ENCODE data around the gene COX6B2.

COX6B2 gene

GRCh38 chr19:55311797-55312196, 42.7 kb downstream of the COX6B2 start:
- no peak for DNase-seq

DNA sequence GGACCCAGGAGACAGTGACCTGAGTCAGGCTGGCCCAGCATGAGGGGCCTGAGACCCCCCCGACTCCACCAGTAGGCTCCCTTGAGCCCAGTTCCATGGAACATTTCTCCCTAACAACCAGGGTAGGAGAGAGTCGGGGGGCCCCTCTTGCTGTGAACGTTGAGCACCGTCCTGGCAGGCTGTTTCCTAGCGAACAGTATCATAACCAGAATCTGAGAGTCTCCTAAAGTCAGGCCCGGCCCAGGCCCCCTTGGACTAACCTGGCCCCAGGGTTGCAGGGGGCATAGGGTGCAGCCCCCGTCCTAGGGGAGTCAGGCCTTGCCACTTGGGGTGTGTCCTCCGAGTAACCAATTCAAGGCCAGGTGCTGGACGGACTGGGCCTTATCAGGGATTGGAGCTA, 43.1 kb downstream of the COX6B2 start:
- DNase-seq, result no peak

- DNase-seq, result no peak
Measured at GRCh38 chr19:55310498-55310897, 44.0 kb downstream of the COX6B2 start.

- DNase-seq, result no peak
Measured at GRCh38 chr19:55309448-55309847, 45.1 kb downstream of the COX6B2 start.

GRCh38 chr19:55308281-55308680, 46.2 kb downstream of the COX6B2 start:
- DNase-seq, result no peak

DNA sequence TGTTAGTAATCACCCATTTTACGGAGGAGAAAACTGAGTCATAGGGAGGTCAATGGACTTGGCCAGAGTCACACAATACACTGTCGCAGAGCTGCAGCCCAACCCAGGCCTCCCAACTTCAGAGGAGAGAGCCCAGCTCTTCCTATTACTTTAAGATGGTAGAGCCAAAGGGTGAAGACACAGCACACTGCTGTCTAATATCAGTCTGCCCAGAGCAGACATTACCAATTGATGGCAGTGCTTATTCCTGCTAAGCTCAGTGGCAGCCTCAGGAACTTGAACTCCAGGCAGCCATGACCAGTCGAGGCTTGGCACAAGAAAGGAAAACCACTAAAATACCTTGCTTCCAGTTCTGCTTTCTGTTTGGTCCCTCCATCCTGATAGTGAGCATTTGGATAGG, 47.8 kb downstream of the COX6B2 start:
- DNase-seq, result no peak

- no peak for DNase-seq
Measured at GRCh38 chr19:55305983-55306562, 48.4 kb downstream of the COX6B2 start.

GRCh38 chr19:55305491-55305890, 49.0 kb downstream of the COX6B2 start:
- DNase-seq, result peak; percentile 38

DNA sequence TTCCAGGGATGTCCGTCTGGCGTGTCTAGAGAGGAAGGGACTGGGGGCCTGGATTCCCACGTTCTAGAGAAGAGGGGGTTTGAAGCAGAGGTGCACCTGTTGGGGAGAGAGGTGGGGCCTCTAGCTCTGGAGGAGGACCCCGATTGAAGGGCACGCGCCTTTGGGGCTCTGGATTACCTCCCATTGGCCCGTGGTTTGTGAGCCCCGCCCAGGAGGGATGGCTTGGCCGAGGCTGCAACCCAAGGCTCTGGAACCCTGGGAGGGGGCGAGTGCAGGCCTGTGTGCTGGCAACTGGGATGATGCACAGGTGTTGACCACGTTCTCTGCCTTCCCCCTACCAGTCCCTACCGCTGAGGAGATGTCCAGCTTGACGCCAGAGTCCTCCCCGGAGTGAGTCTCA, 49.5 kb downstream of the COX6B2 start:
- DNase-seq, result no peak

GRCh38 chr19:55304279-55304978, 50.1 kb downstream of the COX6B2 start:
- no peak for DNase-seq

DNA sequence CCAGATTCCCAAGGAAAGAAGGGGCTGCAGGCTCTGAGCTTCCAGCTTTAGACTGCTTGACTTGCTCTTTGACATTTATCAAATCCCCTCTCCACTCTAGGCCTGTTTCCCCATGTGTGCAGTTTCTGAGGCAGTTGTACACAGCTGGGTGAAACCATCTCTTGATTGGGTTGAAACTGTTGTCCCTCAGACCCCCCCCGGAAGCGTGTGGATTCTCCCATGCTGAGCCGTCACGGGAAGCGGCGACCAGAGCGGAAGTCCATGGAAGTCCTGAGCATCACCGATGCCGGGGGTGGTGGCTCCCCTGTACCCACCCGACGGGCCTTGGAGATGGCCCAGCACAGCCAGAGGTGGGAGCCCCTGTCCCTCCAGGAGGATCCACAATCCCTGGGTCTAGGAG, 51.0 kb downstream of the COX6B2 start:
- no peak for DNase-seq

DNA sequence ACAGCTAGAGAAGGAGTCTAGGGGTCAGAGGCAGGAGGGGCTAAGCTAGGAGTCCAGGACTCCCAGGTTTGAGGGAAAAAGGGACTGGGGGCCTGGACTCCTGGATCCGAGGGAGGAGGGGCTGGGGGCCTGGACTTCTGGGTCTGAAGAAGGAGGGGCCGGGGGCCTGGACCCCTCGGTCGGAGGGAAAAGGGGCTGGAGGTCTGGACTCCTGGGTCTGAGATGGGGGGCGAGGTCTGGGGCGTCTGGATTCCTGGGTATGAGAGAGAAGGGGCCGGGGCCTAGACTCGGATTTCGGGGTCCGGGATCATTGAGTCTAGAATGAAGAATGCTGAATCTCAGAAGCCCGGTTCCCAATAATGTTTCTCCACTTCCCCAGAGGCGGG, 52.2 kb downstream of the COX6B2 start:
- no peak for DNase-seq

DNA sequence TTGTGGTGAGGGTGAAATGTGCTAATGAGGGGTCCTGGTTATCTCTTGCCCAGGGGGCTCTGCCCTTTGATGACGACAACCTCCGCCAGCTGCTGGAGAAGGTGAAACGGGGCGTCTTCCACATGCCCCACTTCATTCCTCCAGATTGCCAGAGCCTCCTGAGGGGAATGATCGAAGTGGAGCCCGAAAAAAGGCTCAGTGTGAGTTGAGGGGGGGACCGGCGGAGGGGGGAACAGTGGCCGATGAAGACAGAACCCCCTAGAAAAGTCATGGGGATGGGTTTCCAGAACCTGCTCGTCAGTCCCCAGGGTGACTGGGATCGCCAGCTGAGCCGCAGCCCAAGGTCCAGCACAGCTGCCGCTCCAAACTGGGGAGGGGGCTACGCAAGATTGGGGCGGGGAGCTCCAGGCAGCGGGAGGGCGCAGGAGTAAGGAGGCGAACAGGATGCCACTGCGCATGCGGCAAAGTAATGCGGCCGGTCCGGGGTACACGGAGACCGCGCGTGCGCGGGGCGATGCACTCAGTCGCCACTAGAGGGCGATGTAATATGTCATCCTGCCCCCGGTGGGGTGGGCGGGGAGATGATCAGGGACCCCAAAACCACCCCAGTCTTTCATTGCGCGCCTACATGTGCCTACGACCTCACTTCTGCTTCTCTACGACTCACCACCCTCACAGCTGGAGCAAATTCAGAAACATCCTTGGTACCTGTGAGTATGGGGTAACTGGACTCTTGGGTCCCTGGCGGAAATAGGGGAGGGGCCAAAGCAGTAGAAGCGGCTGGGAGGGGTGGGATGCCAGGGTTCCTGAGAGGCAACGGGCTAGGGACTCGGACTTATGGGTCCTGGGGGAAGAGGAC, 52.8 kb downstream of the COX6B2 start:
- DNase-seq, result peak; percentile 96

DNA sequence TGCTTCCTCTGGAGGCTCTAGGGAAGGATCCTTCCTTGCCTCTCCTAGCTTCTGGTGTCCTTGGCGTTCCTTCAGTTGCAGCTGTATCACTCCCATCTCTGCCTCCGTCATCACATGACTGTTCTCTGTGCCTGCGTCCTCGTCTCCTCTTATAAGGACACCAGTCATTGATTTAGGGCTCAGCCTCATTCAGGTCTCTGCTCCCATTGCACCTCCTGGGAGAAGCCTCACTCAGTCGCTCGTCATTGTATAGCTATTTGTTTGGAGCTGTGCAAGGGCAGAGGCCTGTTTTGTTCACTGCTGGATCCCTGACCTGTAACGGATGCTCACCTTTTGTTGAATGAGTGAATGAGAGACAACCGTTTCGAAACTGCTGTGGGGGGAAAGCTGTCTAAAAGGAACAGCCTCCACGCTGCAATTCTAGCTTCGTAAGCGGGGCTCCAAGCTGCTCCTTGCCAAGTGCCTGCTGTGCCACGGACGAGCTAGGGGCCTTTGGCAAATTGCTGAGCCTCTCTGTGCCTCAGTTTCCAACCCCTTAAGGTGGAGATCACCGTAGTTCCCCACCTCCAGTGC, 53.5 kb downstream of the COX6B2 start:
- DNase-seq, result no peak

GRCh38 chr19:55299991-55300390, 54.5 kb downstream of the COX6B2 start:
- no peak for DNase-seq
